Measurements from ENCODE around the gene KRT13. TPM values are rescaled to one million over a fixed set of nuclear protein-coding genes. Genes with fewer than 3 reads are reported as not detected.

Gene KRT13
- total and polyA plus RNA-seq, 9 of the 15 experiments (the other 6 are each of a cell fraction or from before 2014, with no cell fraction given), result 0.11 to 1.1 (median 0.24) TPM; not detected in 3

DNA sequence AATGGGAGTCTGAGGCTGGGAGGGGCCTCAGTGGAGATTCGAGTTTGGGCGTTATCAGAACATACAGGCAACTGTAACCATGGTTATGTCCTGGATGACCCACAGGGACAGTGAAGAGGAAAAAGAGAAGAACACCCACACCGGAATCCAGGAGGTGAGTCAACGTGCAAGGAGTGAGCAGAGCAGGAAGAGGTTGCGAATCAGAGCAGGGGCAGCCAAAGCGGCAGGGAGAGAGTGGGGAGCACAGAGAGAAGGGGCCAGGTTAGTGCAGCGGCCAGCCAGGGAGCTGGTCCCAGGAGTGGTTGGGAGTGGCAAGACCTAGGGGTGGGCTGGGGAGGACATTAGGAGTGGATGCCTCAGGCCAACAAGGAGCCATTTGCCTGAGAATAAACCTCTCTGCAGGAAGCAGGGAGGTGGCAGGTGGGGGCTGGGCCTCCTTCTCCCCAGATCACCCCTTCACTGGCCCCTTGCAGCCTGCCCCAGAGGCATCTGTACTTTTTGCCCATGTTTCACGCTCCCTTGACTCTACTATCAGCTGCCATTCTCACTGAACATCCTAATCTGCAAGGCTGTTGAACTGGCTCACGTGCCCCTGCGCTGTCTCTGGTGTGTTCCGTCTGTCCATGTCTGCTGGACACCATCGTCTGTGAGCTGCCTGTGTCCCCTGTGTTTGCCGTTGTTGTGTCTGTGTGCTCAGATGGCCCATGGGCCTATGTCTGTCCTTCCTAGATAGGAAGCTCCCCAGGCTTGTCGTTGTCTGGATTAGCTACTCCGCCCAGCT is 5.1 kb downstream of the KRT13 start (continued):
- no peak for TF ChIP-seq FOXA3 (CRISPR knock-in tag; conservative IDR thresholded peaks at IDR 0.05 in 1 of 2, IDR thresholded peaks at IDR 0.05 in 1 of 2)
- TF ChIP-seq, protein P1, sequence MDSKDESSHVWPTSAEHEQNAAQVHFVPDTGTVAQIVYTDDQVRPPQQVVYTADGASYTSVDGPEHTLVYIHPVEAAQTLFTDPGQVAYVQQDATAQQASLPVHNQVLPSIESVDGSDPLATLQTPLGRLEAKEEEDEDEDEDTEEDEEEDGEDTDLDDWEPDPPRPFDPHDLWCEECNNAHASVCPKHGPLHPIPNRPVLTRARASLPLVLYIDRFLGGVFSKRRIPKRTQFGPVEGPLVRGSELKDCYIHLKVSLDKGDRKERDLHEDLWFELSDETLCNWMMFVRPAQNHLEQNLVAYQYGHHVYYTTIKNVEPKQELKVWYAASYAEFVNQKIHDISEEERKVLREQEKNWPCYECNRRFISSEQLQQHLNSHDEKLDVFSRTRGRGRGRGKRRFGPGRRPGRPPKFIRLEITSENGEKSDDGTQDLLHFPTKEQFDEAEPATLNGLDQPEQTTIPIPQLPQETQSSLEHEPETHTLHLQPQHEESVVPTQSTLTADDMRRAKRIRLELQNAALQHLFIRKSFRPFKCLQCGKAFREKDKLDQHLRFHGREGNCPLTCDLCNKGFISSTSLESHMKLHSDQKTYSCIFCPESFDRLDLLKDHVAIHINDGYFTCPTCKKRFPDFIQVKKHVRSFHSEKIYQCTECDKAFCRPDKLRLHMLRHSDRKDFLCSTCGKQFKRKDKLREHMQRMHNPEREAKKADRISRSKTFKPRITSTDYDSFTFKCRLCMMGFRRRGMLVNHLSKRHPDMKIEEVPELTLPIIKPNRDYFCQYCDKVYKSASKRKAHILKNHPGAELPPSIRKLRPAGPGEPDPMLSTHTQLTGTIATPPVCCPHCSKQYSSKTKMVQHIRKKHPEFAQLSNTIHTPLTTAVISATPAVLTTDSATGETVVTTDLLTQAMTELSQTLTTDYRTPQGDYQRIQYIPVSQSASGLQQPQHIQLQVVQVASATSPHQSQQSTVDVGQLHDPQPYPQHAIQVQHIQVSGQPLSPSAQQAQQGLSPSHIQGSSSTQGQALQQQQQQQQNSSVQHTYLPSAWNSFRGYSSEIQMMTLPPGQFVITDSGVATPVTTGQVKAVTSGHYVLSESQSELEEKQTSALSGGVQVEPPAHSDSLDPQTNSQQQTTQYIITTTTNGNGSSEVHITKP (IDR thresholded peaks at IDR 0.05; ENCODE audit: partially characterized antibody), result no peak
- 0 out of 2 replicates have a peak, but pooled peaks have one; percentile 65 for TF ChIP-seq ZNF589 (CRISPR knock-in tag; IDR thresholded peaks at IDR 0.05; ENCODE audit: low read depth)
- TF ChIP-seq, protein P2, sequence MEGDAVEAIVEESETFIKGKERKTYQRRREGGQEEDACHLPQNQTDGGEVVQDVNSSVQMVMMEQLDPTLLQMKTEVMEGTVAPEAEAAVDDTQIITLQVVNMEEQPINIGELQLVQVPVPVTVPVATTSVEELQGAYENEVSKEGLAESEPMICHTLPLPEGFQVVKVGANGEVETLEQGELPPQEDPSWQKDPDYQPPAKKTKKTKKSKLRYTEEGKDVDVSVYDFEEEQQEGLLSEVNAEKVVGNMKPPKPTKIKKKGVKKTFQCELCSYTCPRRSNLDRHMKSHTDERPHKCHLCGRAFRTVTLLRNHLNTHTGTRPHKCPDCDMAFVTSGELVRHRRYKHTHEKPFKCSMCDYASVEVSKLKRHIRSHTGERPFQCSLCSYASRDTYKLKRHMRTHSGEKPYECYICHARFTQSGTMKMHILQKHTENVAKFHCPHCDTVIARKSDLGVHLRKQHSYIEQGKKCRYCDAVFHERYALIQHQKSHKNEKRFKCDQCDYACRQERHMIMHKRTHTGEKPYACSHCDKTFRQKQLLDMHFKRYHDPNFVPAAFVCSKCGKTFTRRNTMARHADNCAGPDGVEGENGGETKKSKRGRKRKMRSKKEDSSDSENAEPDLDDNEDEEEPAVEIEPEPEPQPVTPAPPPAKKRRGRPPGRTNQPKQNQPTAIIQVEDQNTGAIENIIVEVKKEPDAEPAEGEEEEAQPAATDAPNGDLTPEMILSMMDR (IDR thresholded peaks at IDR 0.05 in 2 of 3, conservative IDR thresholded peaks at IDR 0.05 in 1 of 3; ENCODE audit: insufficient read depth in 2 of 3, low read depth in 1 of 3, low read length in 3 of 3), result no peak
- TF ChIP-seq, protein P3, sequence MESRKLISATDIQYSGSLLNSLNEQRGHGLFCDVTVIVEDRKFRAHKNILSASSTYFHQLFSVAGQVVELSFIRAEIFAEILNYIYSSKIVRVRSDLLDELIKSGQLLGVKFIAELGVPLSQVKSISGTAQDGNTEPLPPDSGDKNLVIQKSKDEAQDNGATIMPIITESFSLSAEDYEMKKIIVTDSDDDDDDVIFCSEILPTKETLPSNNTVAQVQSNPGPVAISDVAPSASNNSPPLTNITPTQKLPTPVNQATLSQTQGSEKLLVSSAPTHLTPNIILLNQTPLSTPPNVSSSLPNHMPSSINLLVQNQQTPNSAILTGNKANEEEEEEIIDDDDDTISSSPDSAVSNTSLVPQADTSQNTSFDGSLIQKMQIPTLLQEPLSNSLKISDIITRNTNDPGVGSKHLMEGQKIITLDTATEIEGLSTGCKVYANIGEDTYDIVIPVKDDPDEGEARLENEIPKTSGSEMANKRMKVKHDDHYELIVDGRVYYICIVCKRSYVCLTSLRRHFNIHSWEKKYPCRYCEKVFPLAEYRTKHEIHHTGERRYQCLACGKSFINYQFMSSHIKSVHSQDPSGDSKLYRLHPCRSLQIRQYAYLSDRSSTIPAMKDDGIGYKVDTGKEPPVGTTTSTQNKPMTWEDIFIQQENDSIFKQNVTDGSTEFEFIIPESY (CRISPR knock-in tag; IDR thresholded peaks at IDR 0.05), result 0 out of 2 replicates have a peak, but pooled peaks have one; percentile 17
- peak; percentile 76 for TF ChIP-seq EGR1 (conservative IDR thresholded peaks at IDR 0.05)
- TF ChIP-seq TCF7 (IDR thresholded peaks at IDR 0.05; ENCODE audit: borderline replicate concordance), result no peak
- peak; percentile 30; the same call in 1 of the 2 replicates for TF ChIP-seq PHF8 (IDR thresholded peaks at IDR 0.05; ENCODE audit: borderline replicate concordance, low read length)
- peak in 1 of 2 experiments; percentile 81; a peak in 3 of 4 replicates for TF ChIP-seq RCOR1 (IDR thresholded peaks at IDR 0.05; ENCODE audit: borderline replicate concordance in 1 of 2, low read depth in 2 of 2, low read length in 2 of 2)
- TF ChIP-seq HNRNPLL (IDR thresholded peaks at IDR 0.05; ENCODE audit: low read depth, low read length, poor library complexity, severe bottlenecking), result peak; percentile 28
- TF ChIP-seq BRD4 (IDR thresholded peaks at IDR 0.05), result no peak
- no peak for TF ChIP-seq ZNF384 (IDR thresholded peaks at IDR 0.05; ENCODE audit: low read depth, low read length)
- TF ChIP-seq POLR2G (IDR thresholded peaks at IDR 0.05; ENCODE audit: low read depth, low read length), result peak; percentile 56
- TF ChIP-seq NR2C1 (IDR thresholded peaks at IDR 0.05), result no peak
- 0 out of 2 replicates have a peak, but pooled peaks have one; percentile 17 for TF ChIP-seq NR2C1 (tag; IDR thresholded peaks at IDR 0.05)
- no peak for TF ChIP-seq TFAM (CRISPR knock-in tag; conservative IDR thresholded peaks at IDR 0.05)
- no peak for TF ChIP-seq FIP1L1 (IDR thresholded peaks at IDR 0.05; ENCODE audit: low read depth, low read length, poor library complexity, severe bottlenecking)
- peak; percentile 67; the same call in 1 of the 2 replicates for TF ChIP-seq HDAC2 (IDR thresholded peaks at IDR 0.05)
- no peak for TF ChIP-seq CBX5 (IDR thresholded peaks at IDR 0.05; ENCODE audit: borderline replicate concordance, low read depth)
